GDM1 (cell line): ENCODE data around the gene TIAM1.

ENCODE experiments used
- DNase-seq: peaks from one replicate; lab custom pipeline; 2025; lab: John Stamatoyannopoulos, UW

The TIAM1 gene

DNA sequence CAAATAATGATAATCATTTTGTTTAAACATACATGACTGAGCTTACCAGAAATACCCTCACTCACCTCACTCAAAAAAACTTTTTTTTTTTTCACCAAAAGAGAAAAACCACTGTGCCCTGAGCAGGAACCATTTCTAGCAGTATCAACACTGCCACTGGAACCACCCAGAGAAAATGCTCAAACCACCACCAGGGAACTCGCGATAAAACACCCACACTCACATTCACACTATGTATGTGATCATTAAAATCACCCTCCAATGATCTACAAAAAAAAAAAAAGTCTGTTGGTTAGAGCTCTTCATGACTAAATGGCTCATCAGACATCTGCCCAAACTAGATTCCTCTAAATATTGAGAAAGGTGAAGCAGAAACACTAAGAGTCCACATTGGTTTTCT lies 11.5 kb downstream of the TIAM1 start:
- DNase-seq: no peak

DNA sequence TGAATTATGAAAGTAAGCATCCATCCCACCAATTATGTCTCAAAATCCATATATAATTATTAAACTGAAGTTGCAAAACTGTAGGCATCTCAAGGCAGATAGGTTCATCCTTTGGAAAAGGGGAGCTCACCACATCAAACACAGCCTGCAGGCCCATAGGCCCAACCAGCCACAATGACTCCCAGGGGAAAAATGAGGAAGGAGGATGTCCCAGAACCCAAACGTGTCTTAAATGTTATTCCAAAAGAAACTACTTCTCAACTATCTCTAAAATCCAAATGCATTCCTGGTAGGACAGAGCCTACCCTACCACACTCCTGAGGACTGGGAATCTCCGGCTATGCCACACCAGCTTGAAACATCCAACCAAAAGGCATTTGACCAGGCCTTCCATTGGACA lies 12.8 kb downstream of the TIAM1 start:
- DNase-seq: no peak

DNA sequence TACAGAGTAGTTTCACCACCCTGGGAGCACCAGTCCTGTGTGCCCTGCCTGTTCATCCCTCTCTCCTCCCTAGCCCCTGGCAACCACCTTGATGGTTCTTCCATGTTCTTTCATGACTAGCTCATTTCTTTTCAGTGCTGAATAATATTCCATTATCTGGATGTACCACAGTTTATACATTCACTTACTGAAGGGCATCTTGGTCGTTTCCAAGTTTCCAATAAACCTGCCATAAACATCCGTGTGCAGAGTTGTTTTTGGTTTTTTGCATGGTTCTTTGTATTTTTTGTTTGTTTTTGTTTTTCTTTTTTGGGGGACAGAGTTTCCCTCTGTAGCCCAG lies 13.9 kb downstream of the TIAM1 start:
- no peak for DNase-seq

DNA sequence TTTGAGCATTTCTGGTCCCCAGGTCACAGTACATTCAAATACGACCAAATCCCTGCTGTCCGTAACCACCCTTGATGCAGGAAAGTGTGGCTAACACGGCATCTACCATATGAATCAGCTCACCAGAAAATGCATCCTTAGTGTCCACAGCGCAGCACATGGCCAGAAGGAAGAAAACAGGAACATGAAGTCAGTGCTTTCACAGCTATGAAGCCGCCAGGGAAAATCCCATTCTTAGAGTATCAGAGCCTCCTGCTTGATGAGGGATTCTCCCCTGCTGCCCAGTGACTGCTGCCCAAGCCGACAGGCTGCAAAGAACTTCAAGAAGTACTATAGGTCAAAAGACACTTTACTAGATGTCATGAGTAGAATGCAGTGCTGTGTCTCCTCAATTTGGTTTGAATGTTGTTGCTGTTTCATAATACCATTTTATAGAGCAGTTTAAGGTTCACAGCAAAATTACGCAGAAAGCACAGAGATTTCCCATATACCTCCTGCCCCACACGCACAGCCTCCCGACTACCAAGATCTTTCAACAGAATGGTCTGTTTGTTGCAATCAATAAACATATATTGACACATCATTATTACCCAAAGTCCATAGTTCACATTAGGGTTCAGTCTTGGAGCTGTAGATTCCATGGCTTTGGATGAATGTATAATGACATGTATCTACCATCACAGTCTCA lies 14.5 kb downstream of the TIAM1 start:
- DNase-seq: no peak

DNA sequence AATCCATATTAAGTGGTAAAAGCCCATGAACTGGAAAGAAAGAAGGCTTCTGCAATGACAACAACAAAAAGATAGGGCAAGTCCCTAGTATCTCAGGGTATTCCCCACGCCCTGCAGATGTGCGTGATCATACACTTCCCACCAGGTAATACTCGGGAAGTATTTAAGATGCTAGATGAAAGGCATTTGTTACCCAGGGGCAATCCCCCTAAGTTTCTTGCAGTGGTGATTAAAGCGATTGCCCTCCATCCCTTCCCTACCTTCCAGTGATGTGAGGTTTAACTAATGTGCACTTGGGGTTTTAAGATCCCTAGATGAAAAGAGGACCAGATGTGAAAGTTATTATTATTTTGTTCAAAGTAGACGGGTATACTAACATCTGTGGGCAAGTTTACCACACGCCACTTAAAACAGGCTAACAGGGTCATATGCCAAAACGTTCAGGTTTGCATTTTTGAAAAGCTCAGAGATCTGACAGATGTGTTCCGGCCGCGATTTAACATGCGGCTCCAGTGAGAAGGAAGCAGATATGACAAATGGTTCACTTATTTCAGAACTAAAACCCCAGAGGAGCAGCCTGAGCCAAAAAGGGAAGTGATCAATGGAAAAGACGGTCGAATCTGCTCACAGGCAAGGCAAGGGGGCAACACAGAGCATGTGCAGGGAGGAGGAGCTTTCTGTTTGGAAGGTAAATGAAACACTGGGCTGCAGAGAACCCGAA lies 17.4 kb downstream of the TIAM1 start:
- DNase-seq: no peak

DNA sequence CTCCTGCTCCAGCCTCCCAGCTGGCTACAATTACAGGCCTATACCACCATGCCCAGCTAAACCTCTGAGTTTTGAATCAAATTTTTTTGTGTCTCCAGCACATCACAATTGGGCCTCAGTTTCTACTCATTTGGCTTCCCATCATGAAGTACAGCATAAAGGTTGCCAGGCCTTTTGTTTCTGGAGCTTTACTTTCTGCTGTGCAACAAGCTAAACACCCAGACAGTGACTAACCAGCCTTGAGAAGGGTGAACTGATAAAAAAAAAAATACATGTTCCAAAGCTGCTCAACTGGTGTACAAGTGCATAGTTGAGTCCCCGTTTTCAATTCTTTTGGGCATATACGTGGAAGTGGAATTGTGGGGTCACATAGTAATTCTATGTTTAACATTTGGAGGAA lies 25.1 kb downstream of the TIAM1 start:
- no peak for DNase-seq

DNA sequence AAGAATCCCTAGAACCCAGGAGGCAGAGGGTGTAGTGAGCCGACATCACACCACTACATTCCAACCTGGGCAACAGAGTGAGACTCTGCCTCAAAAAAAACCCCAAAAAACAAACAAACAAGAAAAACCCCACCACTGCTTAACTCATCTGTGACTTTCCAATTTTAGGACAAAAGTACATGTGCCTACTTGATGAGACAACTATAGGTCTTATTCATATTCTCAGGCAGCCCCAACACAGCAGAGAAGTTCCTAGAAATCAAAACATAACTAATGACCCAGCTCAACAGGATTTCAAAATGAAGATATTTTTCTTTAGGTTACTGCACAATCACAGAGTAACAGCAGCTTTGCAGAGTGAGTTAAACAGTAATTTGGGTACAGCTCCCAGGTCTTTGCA lies 26.4 kb downstream of the TIAM1 start:
- no peak for DNase-seq

DNA sequence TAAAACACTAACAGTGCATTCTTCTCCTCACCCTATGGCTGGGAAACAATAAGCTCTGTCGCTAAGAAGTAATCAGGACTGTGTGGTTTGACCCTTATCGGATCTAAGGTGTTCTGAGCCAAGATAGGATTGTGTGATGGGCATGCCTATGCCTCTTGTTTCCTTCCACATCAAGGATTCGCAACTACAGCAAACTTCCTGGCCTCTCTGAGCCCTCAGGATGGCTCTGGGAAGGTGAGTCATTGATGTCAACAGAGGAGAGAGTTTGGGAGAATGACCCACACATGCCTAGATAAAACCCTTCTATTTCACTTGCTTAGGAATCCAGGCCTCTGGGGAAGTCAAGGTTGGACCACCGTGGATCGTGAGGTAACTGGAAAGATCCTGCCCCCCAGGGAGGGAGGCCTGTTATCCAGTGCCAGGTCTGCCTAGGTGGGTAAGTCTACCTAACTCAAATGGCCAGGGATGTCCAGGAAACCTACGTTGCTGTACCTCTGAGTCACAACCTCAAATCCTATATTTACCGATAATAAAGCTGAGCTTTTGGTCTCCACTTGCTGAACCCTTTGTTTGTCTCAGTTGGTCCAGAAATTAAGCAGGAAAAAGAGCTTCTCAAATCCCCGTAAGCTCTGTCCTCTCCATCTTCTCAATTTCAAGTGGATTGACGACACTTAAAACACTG lies 27.4 kb downstream of the TIAM1 start:
- DNase-seq: no peak

DNA sequence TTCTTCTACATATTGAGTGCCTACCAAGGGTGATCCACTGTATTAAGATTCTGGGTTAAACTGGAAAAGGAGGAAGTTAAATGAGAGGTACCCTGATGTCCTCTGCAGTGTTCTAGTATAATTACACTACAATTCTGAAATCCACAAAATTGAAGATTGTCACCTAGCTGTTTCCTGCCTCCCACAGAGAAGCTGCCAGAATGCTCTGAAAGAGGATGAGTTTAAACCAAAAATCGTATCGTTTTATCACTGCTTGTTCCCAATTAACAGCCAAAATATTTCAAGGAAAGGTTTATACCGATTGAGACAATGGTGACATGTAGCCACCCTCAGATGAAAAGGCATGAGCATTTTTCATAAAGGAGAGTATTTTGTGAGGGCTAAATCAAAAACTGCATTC lies 28.0 kb downstream of the TIAM1 start:
- DNase-seq: no peak

DNA sequence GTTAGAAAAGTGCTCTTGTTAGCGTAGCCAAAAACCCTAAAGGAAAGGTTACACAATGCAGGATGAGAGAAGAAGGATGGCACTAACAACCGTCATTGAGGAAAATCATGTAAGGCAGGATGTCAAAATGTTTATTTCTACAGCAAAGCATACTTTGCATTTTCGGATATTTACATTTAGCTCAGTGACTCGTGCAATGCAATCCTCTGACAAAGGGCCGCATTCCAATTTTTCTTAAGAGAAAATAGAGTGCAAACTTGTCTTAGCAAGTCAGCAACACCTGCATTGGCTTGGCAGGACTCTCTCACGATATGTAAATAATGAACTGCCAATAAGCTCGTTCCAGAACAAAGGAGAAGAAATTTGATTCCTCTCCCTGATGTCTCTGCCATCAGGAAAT lies 33.3 kb downstream of the TIAM1 start:
- no peak for DNase-seq

DNA sequence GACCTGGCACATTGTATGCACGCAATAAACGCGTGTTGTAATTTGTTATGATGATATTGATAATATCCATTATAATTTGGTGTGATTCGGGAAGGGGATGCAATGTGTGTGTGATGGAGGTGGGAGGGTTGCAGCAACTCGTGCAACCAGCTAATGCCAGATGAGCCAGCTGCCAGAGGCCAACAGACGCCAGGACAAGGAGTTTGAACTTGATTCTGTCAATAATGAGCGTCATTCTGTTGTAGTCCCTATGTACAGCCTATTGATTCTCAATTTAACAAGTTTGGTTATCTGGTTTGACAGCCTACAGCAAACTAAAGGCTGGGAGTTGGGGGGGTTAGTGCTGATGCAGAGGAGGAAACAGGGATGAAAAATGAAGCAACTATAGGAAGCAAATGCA lies 35.5 kb downstream of the TIAM1 start:
- DNase-seq: no peak

DNA sequence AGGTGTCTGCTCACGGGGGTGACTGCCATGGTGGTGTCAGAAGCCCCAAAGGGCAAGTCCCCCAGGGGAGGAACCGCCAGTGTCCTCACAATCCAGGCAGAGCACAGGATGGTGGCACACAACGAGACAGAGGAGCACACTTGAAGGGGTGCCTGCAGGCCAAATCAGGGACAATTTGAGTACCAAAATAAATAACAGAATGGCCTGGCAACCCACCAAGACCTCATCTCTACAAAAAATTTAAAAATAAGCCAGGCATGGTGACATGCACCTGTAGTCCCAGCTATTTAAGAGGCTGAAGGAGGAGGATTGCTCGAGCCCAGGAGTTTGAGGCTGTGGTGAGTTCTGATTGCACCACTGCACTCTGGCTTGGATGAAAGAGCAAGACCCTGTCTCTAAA lies 38.2 kb downstream of the TIAM1 start:
- no peak for DNase-seq

DNA sequence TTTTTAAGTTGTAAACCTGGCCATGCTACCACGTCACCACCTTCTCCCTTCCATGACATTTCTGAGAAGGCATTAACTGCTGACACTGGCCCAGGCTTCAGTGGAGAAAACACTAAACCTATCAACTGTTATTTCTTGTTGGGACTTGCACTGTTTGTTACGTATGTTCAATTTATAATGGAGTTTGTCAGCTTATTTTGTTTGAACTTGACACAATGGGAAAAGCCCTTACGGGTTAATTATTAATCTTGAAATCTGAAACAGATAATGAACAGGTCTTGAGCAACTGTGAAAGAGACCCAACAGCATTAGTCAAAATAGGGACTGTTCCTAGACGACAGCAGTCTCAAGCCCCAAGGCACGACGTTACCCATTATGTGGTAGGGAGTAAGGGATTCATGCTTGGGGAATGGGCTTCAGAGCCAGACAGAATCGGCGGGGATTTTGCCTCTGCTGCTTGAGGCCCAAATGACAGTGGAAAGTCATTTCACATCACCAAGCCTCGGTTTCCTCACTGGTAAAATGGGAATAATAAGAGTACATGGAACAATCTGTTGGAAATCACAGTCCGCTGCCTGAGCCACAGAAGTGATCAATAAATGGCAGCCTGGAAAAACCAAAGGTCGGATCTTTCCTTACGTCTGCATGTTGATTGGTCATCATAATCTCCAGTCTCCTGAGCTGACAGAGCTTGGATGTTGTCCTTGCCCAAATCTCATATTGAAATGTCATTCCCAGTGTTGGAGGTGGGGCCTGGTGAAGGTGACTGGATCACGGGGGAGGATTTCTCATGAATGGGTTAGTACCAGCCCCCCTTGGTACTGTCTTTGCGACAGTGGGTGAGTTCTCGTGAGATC lies 44.5 kb downstream of the TIAM1 start:
- DNase-seq: no peak

DNA sequence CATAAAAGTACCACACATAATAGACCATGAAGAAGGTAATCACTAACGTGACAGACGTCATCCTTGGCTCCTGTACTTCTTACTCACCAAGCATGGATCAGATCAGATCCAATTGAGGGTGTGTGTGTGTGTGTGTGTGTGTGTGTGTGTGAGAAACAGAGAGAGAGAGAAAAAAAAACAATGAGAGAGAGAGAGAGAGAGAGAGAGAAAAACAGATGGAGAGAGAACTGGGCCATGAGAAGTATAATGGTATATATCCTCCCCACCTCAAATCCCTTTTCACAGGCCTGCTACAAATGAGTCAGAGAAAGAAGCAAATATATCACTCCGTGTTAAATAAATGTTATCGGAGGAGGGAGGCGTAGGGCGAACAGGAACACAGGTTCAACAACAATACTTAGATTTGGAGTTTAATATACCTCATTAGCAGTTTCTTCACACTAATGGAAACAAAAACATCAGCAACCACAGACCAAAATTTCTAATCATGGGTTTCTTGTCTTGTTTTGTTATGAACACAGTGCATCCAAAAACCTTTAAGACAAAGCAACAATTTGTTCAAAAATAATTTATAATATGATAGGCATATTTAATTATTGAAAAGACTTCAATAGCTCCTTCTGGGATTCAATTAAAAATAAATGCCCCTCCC lies 45.3 kb downstream of the TIAM1 start:
- no peak for DNase-seq

DNA sequence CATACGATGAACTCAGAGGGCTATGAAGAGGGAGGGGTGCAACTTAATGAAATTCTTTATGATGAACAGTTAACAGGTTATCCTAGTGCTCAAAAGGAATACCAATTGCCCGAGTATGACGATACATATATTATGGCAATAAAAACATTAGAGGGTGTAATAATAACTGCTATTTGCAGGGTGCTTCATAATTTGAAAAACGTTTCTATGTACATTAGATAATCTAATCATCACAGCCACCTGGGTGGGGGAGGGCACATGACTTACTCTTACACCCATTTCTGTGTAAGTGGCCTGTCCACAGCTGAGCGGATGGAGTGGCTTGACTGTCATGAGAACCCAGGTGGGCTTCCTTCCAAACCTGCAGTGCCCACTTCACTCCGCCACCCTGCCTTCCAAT lies 46.3 kb downstream of the TIAM1 start:
- DNase-seq: no peak

DNA sequence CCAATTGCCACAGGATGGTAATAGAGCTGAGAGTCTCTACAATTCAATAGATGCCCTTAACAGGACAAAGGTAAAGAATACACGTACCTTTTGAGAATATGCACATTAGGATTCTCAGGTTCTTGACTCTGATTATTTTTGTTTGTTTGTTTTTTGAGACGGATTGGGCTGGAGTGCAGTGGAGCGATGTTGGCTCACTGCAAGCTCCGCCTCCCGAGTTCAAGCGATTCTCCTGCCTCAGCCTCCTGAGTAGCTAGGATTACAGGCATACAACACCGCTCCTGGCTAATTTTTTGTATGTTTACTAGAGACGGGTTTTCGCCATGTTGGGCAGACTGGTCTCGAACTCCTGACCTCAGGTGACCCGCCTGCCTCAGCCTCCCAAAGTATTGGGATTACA lies 48.4 kb downstream of the TIAM1 start:
- DNase-seq: no peak

DNA sequence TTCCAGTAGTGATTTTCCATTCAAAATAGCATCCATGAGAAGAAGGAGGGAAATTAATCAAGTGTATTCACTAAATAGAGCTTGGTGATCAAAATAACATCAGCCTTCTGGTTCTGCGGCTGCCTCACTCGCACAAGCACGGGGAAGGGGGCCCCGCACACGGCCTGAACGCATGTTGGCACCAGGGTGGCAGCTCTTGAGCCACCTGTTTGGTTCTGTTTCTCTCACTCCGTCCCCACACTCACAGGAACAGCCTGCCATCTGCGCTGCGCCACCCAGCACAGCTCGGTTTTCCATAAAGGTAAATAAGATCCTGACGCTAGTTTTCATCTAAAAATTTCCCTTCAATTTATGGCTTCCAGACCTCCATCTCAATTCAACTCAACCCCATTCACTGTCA lies 49.4 kb downstream of the TIAM1 start:
- DNase-seq: no peak

DNA sequence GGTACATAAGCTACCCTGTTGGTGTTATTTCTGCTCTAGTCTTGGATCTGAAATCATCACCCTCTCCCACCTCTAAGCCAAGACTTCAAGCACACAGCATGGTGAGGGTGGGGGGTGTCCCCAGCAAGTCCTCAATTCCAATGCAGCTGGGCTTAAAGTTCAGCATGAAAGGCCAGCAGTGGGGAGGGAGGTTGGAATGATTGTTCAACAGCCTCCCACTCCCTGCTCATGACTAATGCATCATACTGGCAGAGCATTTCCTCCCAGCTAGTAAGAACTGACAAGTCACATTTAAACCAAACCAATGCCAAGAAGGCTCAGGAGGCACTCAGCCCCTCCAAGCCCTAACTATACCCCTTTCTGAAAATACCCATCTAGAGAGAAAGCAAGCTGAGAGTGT lies 50.1 kb downstream of the TIAM1 start:
- DNase-seq: no peak

DNA sequence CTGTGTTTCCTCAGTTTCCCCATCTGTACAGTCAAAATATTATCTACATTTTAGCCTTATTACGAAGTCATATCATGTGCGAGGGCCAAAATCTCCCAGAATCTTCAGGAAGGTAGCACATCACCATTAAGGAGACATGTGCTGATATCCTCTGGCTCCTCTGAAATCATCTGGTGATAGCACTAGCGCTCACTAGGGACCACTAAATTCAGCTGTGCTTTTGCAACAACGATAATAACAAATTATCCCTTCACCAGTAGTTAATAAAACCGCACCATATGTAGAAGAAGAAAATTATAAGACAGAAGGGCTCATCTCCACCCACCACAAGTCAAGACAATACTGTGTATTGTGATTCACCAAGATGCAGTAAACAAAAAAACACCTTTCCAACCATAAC lies 53.3 kb downstream of the TIAM1 start:
- no peak for DNase-seq

DNA sequence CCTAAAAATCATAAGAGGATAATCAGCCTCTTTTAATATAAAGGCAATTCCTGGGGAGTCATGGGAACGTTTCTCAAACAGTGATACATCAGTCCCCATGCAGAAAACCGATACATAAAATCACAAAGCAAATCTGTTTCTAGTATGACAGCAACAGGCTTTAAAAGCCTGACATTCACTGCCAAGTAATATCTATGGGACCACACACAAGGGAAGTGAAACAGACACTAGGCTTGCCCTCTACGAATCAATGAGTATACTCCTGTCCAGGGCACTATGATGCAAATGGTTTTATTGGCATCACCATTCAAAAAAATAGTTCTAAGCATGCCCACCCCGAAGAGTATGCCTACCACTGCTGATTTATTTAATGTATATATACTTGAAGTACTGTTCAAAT lies 54.4 kb downstream of the TIAM1 start:
- no peak for DNase-seq

DNA sequence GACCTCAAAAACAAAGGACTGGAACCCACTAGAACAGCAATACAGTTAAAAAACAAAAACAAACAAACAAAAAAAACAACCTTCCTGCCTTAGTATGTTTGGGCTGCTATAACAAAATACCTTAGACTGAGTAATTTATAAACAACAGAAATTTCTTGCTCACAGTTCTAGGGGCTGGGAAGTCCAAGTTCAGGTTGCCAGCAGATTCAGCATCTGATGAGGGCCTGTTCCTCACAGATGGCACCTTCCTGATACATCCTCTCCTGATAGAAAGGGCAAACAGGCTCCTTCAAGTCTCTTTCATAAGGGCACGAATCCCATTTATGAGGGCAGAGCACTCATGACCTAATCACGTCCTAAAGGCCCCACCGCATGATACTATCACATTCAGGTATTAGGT lies 55.9 kb downstream of the TIAM1 start:
- DNase-seq: no peak

DNA sequence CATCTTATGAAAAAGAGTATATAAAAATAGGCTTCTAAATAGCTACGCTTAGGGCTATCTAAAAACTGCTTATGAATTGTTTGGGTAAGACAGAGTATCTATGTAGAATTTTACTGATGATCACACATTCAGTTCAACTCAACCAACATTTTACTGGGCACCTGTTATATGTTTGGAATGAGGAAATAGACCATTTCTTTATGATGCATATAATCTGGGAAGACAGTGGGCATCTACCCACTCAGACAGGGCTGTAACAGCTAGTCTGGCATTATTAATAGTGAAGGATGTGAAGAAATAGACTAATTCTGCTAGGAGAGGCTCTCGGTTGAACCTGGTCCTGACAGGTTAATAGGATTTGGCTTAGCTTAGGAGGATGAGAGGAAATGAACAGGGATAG lies 56.9 kb downstream of the TIAM1 start:
- no peak for DNase-seq
